Natural killer cell (primary cell): ENCODE results near the gene NAA10. TPM values are rescaled to one million over a fixed set of nuclear protein-coding genes. Genes with fewer than 3 reads are reported as not detected.
A peak's percentile ranks its signal among the peaks of the same experiment; 100 is the strongest.

Source experiments
- ATAC-seq, 3 donors: fragments of 150-1000 bp in 2 of 3; fragments of 200-7000 bp in 1 of 3; cut with Tn5 transposase; 1 replicate in 1 of 3; 2 replicates in 2 of 3; pipeline ENCODE4 v1.10.0; 2021; ENCODE audit warnings: mild to moderate bottlenecking in 2 of 3, moderate library complexity in 2 of 3
- DNase-seq, 2 donors: peaks; one replicate each; pipeline versions ENCODE4 v3.0.0 to v3.0.0-alpha.2; 2013 to 2021; ENCODE audit warnings: mixed read lengths in 1 of 2
- H3K27ac ChIP-seq: one replicate; pipeline ENCODE4 v1.5.1; 2013; ENCODE audit warnings: mild to moderate bottlenecking, low read length
- H3K27me3 ChIP-seq: one replicate; pipeline ENCODE4 v1.6.1; 2013; ENCODE audit warnings: low read length; ENCODE audit not compliant: control insufficient read depth, insufficient read depth
- H3K36me3 ChIP-seq: one replicate; pipeline ENCODE4 v1.6.1; 2013; ENCODE audit warnings: low read length; ENCODE audit not compliant: control insufficient read depth, insufficient read depth
- H3K4me1 ChIP-seq: one replicate; pipeline ENCODE4 v1.6.1; 2013; ENCODE audit warnings: low read length; ENCODE audit not compliant: control insufficient read depth, insufficient read depth
- H3K4me3 ChIP-seq: one replicate; pipeline ENCODE4 v1.5.1; 2013; ENCODE audit warnings: low read length
- H3K9me3 ChIP-seq: one replicate; pipeline ENCODE4 v1.6.1; 2013; ENCODE audit warnings: low read length; ENCODE audit not compliant: control insufficient read depth, insufficient read depth
- H3K27ac Mint-ChIP-seq, 2 donors: one replicate each; pipeline ENCODE4 v1.8.0; 2022; ENCODE audit warnings: mild to moderate bottlenecking in 2 of 2, mixed read lengths in 2 of 2, moderate library complexity in 1 of 2
- H3K27me3 Mint-ChIP-seq, 2 donors: one replicate each; pipeline ENCODE4 v1.8.0; 2022; ENCODE audit warnings: low read depth in 2 of 2, mixed read lengths in 2 of 2
- H3K36me3 Mint-ChIP-seq: one replicate; pipeline ENCODE4 v1.8.0; 2022; ENCODE audit warnings: mixed read lengths
- H3K4me1 Mint-ChIP-seq, 2 donors: one replicate each; pipeline ENCODE4 v1.8.0; 2022; ENCODE audit warnings: mixed read lengths in 2 of 2
- H3K4me3 Mint-ChIP-seq: one replicate; pipeline ENCODE4 v1.8.0; 2022; ENCODE audit warnings: mild to moderate bottlenecking, moderate library complexity, mixed read lengths
- H3K9me3 Mint-ChIP-seq, 2 donors: one replicate each; pipeline ENCODE4 v1.8.0; 2022; ENCODE audit warnings: mixed read lengths in 2 of 2
- CTCF ChIP-seq: fragments of 200-600 bp; IDR thresholded peaks from one replicate; pipeline ENCODE4 v1.8.0; 2022; ENCODE audit warnings: antibody characterized with exemption
- WGBS: methylation state at CpG from one replicate; pipeline ENCODE4 v1.1.7; 2013; ENCODE audit warnings: missing lambda C conversion rate; ENCODE audit not compliant: insufficient coverage; 5-methylcytosine and 5-hydroxymethylcytosine counted together
- intact Hi-C: fragments of 100-400 bp; cut with micrococcal nuclease; formaldehyde crosslinking; loops from one replicate; pipeline ENCODE4 v1.14.2; 2022
- total RNA-seq, 4 donors: library from RNA; stranded (reverse); fragments of 120-200 nt in 1 of 4; gene quantifications; one replicate each; pipeline versions ENCODE4 v1.2.3 to v1.2.4, GENCODE V29; 2013 to 2022

The NAA10 gene
- total RNA-seq, 3 donors from 2014 or later (not counting 1 experiment from before 2014, with no cell fraction given): 63.4 to 82.3 (median 73.1) TPM

GRCh38 chrX:153907456-153907855, 27.4 kb downstream of the NAA10 start:
- no peaks in the 10 kb centered on the region for H3K9me3 ChIP-seq
- Mint-ChIP-seq H3K9me3 (no peaks in the 10 kb centered on the region), H3K4me1 (peaks cover 15 to 45% of the 10 kb centered on the region in 2 donors), H3K27me3 (no peaks in the 10 kb centered on the region), H3K27ac (peak overlapping the region in 1 of 2 donors; percentile 89), H3K36me3 (no peaks in the 10 kb centered on the region), H3K4me3 (no peak overlapping the region)
- no peak overlapping the region for H3K27ac ChIP-seq
- peaks cover 33% of the 10 kb centered on the region for H3K36me3 ChIP-seq
- intact Hi-C loops: loop anchor here (2.0 to 5.0 kb wide), 2 partner anchors 19 to 90 kb away; partner anchors contain the start of gene ARHGAP4
- no peaks in the 10 kb centered on the region for H3K27me3 ChIP-seq
- no peak overlapping the region for H3K4me3 ChIP-seq
- DNase-seq (no peak), ATAC-seq (no peak)
- peaks cover 50% of the 10 kb centered on the region for H3K4me1 ChIP-seq
- TF ChIP-seq CTCF: no peak
- WGBS: 91% methylated on average over 12 of the region's 12 CpGs

- no peaks in the 10 kb centered on the region for H3K36me3 Mint-ChIP-seq
- no peaks in the 10 kb centered on the region for H3K9me3 Mint-ChIP-seq
- peaks cover 24 to 54% of the 10 kb centered on the region in 2 donors for H3K4me1 Mint-ChIP-seq
- peak overlapping the region; percentile 72 for H3K4me3 Mint-ChIP-seq
- WGBS: 27% methylated on average over 23 of the region's 27 CpGs
- H3K27ac ChIP-seq: peak overlapping the region; percentile 38
- H3K36me3 ChIP-seq: peaks cover 29% of the 10 kb centered on the region
- no peaks in the 10 kb centered on the region for H3K9me3 ChIP-seq
- intact Hi-C loops: loop anchor here (2.0 to 5.0 kb wide), 2 partner anchors 20 to 89 kb away; partner anchors contain the start of gene ARHGAP4
- ATAC-seq: peak; percentile 85 to 92 (median 92)
- H3K27ac Mint-ChIP-seq: peak overlapping the region; percentile 81 to 89
- H3K27me3 ChIP-seq: no peaks in the 10 kb centered on the region
- DNase-seq: peak; percentile 60 to 66
- TF ChIP-seq CTCF: no peak
- no peak overlapping the region for H3K4me3 ChIP-seq
- H3K4me1 ChIP-seq: peaks cover 62% of the 10 kb centered on the region
- H3K27me3 Mint-ChIP-seq: no peaks in the 10 kb centered on the region
Observed at GRCh38 chrX:153906126-153906917, 28.5 kb downstream of the NAA10 start.

GRCh38 chrX:153905481-153906095, 29.2 kb downstream of the NAA10 start:
- intact Hi-C loops: loop anchor here (2.0 to 5.0 kb wide), 2 partner anchors 21 to 88 kb away; partner anchors contain the start of gene ARHGAP4
- ATAC-seq: no peak
- H3K4me1 ChIP-seq: peaks cover 69% of the 10 kb centered on the region

More at GRCh38 chrX:153905481-153906095, 29.2 kb downstream of the NAA10 start:
- Histone ChIP-seq H3K27me3 (no peaks in the 10 kb centered on the region), H3K36me3 (peaks cover 27% of the 10 kb centered on the region), H3K27ac (peak overlapping the region; percentile 11), H3K4me3 (no peak overlapping the region), H3K9me3 (no peaks in the 10 kb centered on the region)
- 89% methylated on average over 32 of the region's 32 CpGs for WGBS
- Mint-ChIP-seq H3K27ac (peak overlapping the region; percentile 81 to 89), H3K9me3 (no peaks in the 10 kb centered on the region), H3K27me3 (no peaks in the 10 kb centered on the region), H3K4me1 (peaks cover 30 to 61% of the 10 kb centered on the region in 2 donors), H3K4me3 (peak overlapping the region; percentile 72), H3K36me3 (no peaks in the 10 kb centered on the region)
- DNase-seq: no peak
- no peak for TF ChIP-seq CTCF
